Mucosa of stomach (tissue), 1 donor: Measurements from ENCODE around the gene WDR93.
A peak's percentile ranks its signal among the peaks of the same experiment; 100 is the strongest.
"Not testable (repeated sequence)": the region's sequence is repeated elsewhere in the genome, so short reads cannot be mapped to it uniquely, and the experiment has no call there.

ENCODE experiments used
- H3K27me3 ChIP-seq: one replicate; pipeline ENCODE4 v1.7.0; 2013; ENCODE audit warnings: mild to moderate bottlenecking, low read length; ENCODE audit not compliant: control insufficient read depth, insufficient read depth
- H3K36me3 ChIP-seq: one replicate; pipeline ENCODE4 v1.7.0; 2013; ENCODE audit warnings: low read length; ENCODE audit not compliant: control insufficient read depth, insufficient read depth
- H3K4me1 ChIP-seq: one replicate; pipeline ENCODE4 v1.7.0; 2013; ENCODE audit warnings: mild to moderate bottlenecking, low read length; ENCODE audit not compliant: control insufficient read depth, insufficient read depth
- H3K4me3 ChIP-seq: one replicate; pipeline ENCODE4 v1.7.0; 2013; ENCODE audit warnings: low read length
- H3K9ac ChIP-seq: one replicate; pipeline ENCODE4 v1.7.0; 2013; ENCODE audit warnings: mild to moderate bottlenecking, low read length, moderate library complexity
- H3K9me3 ChIP-seq: one replicate; pipeline ENCODE4 v1.7.0; 2013; ENCODE audit warnings: mild to moderate bottlenecking, low read length, moderate library complexity; ENCODE audit not compliant: control insufficient read depth
- donor health status: Pancreatic carcinoma.

WDR93 gene

GRCh38 chr15:89675606-89676005, 15.0 kb upstream of the WDR93 start:
- H3K27me3 ChIP-seq: no peaks in the 10 kb centered on the region
- H3K4me3 ChIP-seq: no peak overlapping the region
- no peaks in the 10 kb centered on the region for H3K36me3 ChIP-seq
- no peak overlapping the region for H3K9ac ChIP-seq
- H3K9me3 ChIP-seq: no peaks in the 10 kb centered on the region
- peaks cover 11% of the 10 kb centered on the region for H3K4me1 ChIP-seq

- no peak overlapping the region for H3K9ac ChIP-seq
- no peaks in the 10 kb centered on the region for H3K27me3 ChIP-seq
- H3K36me3 ChIP-seq: no peaks in the 10 kb centered on the region
- H3K4me3 ChIP-seq: no peak overlapping the region
- H3K9me3 ChIP-seq: no peaks in the 10 kb centered on the region
- H3K4me1 ChIP-seq: peaks cover 22% of the 10 kb centered on the region
These were observed 13.2 kb upstream of the WDR93 start for GRCh38 chr15:89677381-89677780.

DNA sequence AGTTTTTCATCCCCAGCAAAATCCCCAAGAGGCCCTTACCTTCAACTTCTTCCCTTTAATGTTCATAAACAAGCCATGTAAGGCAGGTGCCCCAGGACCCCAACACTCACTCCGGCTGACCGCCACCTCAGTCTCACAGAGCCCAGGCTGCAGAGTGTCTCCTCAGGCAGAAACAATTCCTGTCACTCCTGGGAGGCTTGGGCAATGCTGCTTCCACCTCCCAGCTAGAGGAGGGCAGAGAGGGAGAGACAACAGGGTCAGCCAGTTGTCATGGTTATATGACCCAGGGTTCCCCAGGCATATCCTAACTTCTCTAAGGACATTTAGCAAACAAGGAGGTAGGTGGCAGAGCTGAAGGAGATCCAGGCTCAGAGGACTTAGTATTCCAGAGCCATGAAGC, 11.4 kb upstream of the WDR93 start, which contains the start of gene PLIN1:
Gene PLIN1 (minus strand): TSS at position 156 of the 400 bp plus-strand sequence. CDS start 1,878 bp downstream, outside the sequence.
- Histone ChIP-seq H3K9ac (no peak within 1 kb of the TSS), H3K27me3 (no peaks in the 10 kb centered on the region), H3K4me3 (no peak within 1 kb of the TSS), H3K9me3 (no peaks in the 10 kb centered on the region), H3K36me3 (no peaks in the 10 kb centered on the region), H3K4me1 (peaks cover 22% of the 10 kb centered on the region)

DNA sequence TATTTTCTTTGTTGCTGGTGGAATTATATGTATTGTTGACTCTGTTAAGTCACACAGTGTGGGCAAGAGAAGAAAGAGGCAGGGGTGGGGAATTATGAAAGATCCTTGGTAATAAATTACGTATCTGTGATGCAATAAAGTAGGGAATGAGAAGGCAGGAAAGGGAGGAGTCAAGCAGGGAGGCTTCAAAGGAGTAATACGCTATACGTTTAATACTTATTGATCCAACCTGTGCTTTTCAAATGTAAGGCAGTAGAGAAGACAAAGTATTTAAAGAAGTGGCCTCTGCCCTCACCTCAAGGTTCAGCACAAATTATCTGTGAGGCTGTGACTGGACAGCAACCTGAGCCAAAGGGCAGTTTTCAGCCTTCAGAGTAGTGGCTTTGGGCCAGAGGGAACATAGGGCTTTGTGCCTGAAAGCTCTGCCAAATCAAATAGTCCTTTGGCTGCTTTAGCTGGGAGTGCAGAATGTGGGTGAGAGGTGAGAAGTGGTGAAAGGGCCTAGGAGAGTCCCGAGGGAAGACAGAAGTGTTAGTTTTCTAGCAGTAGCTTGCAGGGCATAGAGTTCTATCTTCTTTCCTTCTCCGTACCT, 10.2 kb upstream of the WDR93 start:
- no peak overlapping the region for H3K4me3 ChIP-seq
- H3K9me3 ChIP-seq: no peaks in the 10 kb centered on the region
- H3K36me3 ChIP-seq: no peaks in the 10 kb centered on the region
- peaks cover 22% of the 10 kb centered on the region for H3K4me1 ChIP-seq
- H3K27me3 ChIP-seq: no peaks in the 10 kb centered on the region
- no peak overlapping the region for H3K9ac ChIP-seq

- Histone ChIP-seq H3K4me1 (peaks cover 22% of the 10 kb centered on the region), H3K4me3 (no peak overlapping the region), H3K27me3 (no peaks in the 10 kb centered on the region), H3K9ac (no peak overlapping the region), H3K36me3 (no peaks in the 10 kb centered on the region), H3K9me3 (no peaks in the 10 kb centered on the region)
These were observed 9.5 kb upstream of the WDR93 start for GRCh38 chr15:89681146-89681545.

- H3K36me3 ChIP-seq: no peaks in the 10 kb centered on the region
- H3K9ac ChIP-seq: no peak overlapping the region
- no peak overlapping the region for H3K4me3 ChIP-seq
- peaks cover 7% of the 10 kb centered on the region for H3K4me1 ChIP-seq
- no peaks in the 10 kb centered on the region for H3K27me3 ChIP-seq
- H3K9me3 ChIP-seq: no peaks in the 10 kb centered on the region
These were observed 4.6 kb upstream of the WDR93 start for GRCh38 chr15:89685995-89686394.

GRCh38 chr15:89686522-89686921, 4.1 kb upstream of the WDR93 start:
- H3K36me3 ChIP-seq: no peaks in the 10 kb centered on the region
- no peak overlapping the region for H3K4me3 ChIP-seq
- H3K4me1 ChIP-seq: peaks cover 4% of the 10 kb centered on the region

DNA sequence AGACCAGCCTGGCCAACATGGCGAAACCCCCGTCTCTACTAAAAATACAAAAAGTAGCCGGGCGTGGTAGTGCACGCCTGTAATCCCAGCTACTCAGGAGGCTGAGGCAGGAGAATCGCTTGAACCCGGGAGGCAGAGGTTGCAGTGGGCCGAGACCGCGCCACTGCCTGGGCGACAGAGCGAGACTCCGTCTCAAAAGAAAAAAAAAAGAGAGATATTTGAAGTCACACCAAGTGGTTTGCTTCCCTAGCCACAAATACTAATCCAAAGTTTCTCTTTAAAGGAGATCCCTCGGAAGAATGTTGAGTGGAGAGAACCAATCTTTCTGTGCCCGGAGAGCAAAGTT, 708 bp upstream of the WDR93 start:
- H3K4me1 ChIP-seq, H3K9me3 ChIP-seq, H3K27me3 ChIP-seq, H3K36me3 ChIP-seq: not testable (repeated sequence)
- Histone ChIP-seq H3K4me3 (peak overlapping the region; percentile 61), H3K9ac (peak overlapping the region; percentile 76)

More at GRCh38 chr15:89686522-89686921, 4.1 kb upstream of the WDR93 start:
- Histone ChIP-seq H3K9me3 (no peaks in the 10 kb centered on the region), H3K27me3 (no peaks in the 10 kb centered on the region), H3K9ac (no peak overlapping the region)

DNA sequence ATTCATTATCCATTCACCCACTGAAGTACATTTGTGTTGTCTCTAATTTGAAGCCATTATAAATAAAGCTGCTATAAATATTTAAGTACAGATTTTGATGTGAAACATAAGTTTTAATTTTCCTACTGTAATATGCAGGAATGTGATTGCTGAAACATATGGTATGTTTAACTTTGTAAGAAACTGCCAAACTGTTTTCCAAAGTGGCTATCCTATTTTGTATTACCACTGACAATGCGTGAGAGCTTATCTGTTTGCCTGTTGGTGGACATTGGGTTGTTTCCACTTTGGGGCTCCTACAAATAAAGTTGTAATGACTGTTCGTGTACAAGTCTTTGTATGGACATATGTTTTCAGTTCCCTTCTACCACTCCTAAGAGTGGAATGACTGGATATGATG, 2.5 kb downstream of the WDR93 start:
- H3K9ac ChIP-seq: no peak overlapping the region
- no peaks in the 10 kb centered on the region for H3K4me1 ChIP-seq
- H3K4me3 ChIP-seq: no peak overlapping the region
- no peaks in the 10 kb centered on the region for H3K27me3 ChIP-seq
- H3K9me3 ChIP-seq: no peaks in the 10 kb centered on the region
- no peaks in the 10 kb centered on the region for H3K36me3 ChIP-seq

DNA sequence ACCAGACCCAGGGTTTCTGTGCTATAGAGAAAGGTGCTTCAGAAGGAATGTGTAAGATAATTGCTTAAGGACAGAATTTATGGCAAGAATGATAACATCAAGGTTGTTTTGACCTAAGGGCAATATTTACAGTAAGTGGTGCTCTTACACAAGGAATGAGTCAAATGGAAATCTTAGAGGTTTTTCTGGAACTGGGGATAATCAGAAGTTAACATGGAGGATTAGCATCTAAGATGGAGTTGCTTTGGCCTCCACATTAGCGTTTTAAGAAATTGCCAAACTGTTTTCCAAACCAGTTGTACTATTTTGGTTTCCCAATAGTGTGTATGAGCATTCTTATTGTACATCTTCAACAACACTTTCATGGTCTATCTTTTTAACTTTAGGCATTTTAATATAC, 3.1 kb downstream of the WDR93 start:
- no peaks in the 10 kb centered on the region for H3K4me1 ChIP-seq

DNA sequence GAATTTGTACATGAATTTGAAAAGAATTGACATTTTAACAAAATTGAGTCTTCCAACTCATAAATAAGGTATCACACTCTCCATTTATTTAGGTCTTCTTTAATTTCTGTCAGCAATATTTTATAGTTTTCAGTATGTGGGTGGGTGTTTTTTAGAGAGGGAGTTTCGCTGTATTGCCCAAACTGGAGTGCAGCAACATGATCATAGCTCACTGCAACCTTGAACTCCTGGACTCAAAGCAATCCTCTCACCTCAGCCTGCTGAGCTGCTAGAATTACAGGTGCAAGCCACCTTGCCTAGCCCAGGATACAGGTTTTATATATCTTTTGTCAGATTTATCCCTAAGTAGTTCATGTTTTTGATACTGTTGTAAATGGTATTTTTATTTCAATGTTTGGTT, 4.6 kb downstream of the WDR93 start:
- H3K4me1 ChIP-seq: no peaks in the 10 kb centered on the region
- no peak overlapping the region for H3K9ac ChIP-seq
- H3K4me3 ChIP-seq: no peak overlapping the region
- no peaks in the 10 kb centered on the region for H3K27me3 ChIP-seq
- no peaks in the 10 kb centered on the region for H3K9me3 ChIP-seq
- H3K36me3 ChIP-seq: no peaks in the 10 kb centered on the region

More for the DNA sequence above, 3.1 kb downstream of the WDR93 start:
- H3K4me3 ChIP-seq: no peak overlapping the region
- no peaks in the 10 kb centered on the region for H3K36me3 ChIP-seq
- no peak overlapping the region for H3K9ac ChIP-seq
- H3K9me3 ChIP-seq: no peaks in the 10 kb centered on the region
- H3K27me3 ChIP-seq: no peaks in the 10 kb centered on the region

DNA sequence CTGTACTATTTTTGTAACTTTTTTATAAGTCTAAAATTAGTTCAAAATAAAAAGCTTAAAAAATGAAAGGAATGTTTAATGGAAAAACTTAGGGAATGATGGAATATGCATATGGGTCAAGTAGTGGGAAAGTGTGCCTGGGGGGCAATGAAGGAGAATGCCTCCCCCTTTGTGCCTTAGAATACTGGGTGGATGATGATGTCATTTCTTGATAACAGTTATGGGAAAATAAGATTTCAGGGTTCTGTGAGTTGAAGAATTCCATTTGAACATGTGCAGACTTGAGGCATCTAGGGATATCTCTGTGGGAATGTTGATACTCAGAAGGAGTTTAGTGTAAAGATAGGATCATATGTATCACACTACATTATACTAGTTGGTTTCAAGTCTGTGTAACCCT, 13.8 kb downstream of the WDR93 start:
- Histone ChIP-seq H3K9ac (no peak overlapping the region), H3K4me1 (no peaks in the 10 kb centered on the region), H3K4me3 (no peak overlapping the region), H3K9me3 (no peaks in the 10 kb centered on the region), H3K36me3 (no peaks in the 10 kb centered on the region), H3K27me3 (no peaks in the 10 kb centered on the region)

DNA sequence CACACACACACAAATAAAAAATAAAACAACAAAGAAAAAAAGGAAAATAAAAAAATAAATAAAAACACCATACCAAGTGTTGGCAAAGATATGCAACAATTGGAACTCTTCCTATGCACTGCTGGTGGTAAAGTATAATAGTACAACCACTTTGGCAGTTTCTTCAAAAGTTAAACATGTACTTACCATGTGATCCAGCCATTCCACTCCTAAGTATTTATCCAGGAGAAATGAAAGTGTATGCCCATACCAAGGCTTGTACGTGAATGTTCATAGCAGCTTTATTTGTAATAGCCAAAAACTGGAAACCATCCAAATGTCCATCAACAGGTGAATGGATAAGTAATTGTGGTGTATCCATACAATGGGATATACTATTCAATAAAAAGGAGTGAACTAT, 17.0 kb downstream of the WDR93 start:
- H3K4me1 ChIP-seq: no peaks in the 10 kb centered on the region
- H3K9me3 ChIP-seq: no peaks in the 10 kb centered on the region
- no peaks in the 10 kb centered on the region for H3K27me3 ChIP-seq
- H3K4me3 ChIP-seq: no peak overlapping the region
- no peak overlapping the region for H3K9ac ChIP-seq
- no peaks in the 10 kb centered on the region for H3K36me3 ChIP-seq
